ENCODE results near the gene CMTM2.
A peak's percentile ranks its signal among the peaks of the same experiment; 100 is the strongest.

Gene CMTM2

GRCh38 chr16:66620429-66620795 lies 41.1 kb downstream of the CMTM2 start:
- no peak for DNase-seq (ENCODE audit: low read depth in 1 of 2, low spot score in 1 of 2)
- Histone ChIP-seq H3K4me3 (replicated peaks; ENCODE audit: insufficient read depth, low read length) (no peak overlapping the region), H3K27ac (replicated peaks) (peak overlapping the region; percentile 19; the same call in 1 of the 2 replicates), H3K27me3 (ENCODE audit: insufficient read depth, poor library complexity, severe bottlenecking) (no peaks in the 10 kb centered on the region)
- TF ChIP-seq POLR2AphosphoS5 (IDR thresholded peaks at IDR 0.05; ENCODE audit: low read depth) (no peak), CTCF (IDR thresholded peaks at IDR 0.05; ENCODE audit: insufficient read depth, low read length) (no peak), GABPA (IDR thresholded peaks at IDR 0.05; ENCODE audit: low read depth) (no peak), REST (IDR thresholded peaks at IDR 0.05; ENCODE audit: insufficient replicate concordance, low read depth) (no peak), SPI1 (IDR thresholded peaks at IDR 0.05; ENCODE audit: borderline replicate concordance, low read depth) (no peak)

GRCh38 chr16:66621973-66622372 lies 42.7 kb downstream of the CMTM2 start:
- no peak overlapping the region for H3K27ac ChIP-seq (replicated peaks)
- H3K4me3 ChIP-seq (replicated peaks; ENCODE audit: insufficient read depth, low read length), result no peak overlapping the region
- TF ChIP-seq GABPA (IDR thresholded peaks at IDR 0.05; ENCODE audit: low read depth), result no peak
- TF ChIP-seq CTCF (IDR thresholded peaks at IDR 0.05; ENCODE audit: insufficient read depth, low read length), result no peak
- no peak for TF ChIP-seq SPI1 (IDR thresholded peaks at IDR 0.05; ENCODE audit: borderline replicate concordance, low read depth)
- no peak for TF ChIP-seq REST (IDR thresholded peaks at IDR 0.05; ENCODE audit: insufficient replicate concordance, low read depth)
- no peak for TF ChIP-seq POLR2AphosphoS5 (IDR thresholded peaks at IDR 0.05; ENCODE audit: low read depth)
- no peaks in the 10 kb centered on the region for H3K27me3 ChIP-seq (ENCODE audit: insufficient read depth, poor library complexity, severe bottlenecking)
- no peak for DNase-seq (ENCODE audit: low read depth in 1 of 2, low spot score in 1 of 2)

- no peak for TF ChIP-seq POLR2AphosphoS5 (IDR thresholded peaks at IDR 0.05; ENCODE audit: low read depth)
- TF ChIP-seq CTCF (IDR thresholded peaks at IDR 0.05; ENCODE audit: insufficient read depth, low read length), result no peak
- TF ChIP-seq SPI1 (IDR thresholded peaks at IDR 0.05; ENCODE audit: borderline replicate concordance, low read depth), result no peak
- no peak for TF ChIP-seq REST (IDR thresholded peaks at IDR 0.05; ENCODE audit: insufficient replicate concordance, low read depth)
- TF ChIP-seq GABPA (IDR thresholded peaks at IDR 0.05; ENCODE audit: low read depth), result no peak
- H3K4me3 ChIP-seq (replicated peaks; ENCODE audit: insufficient read depth, low read length), result no peak overlapping the region
- H3K27me3 ChIP-seq (ENCODE audit: insufficient read depth, poor library complexity, severe bottlenecking), result no peaks in the 10 kb centered on the region
- no peak overlapping the region for H3K27ac ChIP-seq (replicated peaks)
- DNase-seq (ENCODE audit: low read depth in 1 of 2, low spot score in 1 of 2), result no peak
Measured at GRCh38 chr16:66622863-66623262, 43.6 kb downstream of the CMTM2 start.
